GM18519 (cell line): ENCODE measurements around the gene PTPRM.

Experiments used
- ATAC-seq: cut with Tn5 transposase; IDR thresholded peaks from one replicate; pipeline ENCODE4 v1.9.1; 2021; ENCODE audit warnings: mild to moderate bottlenecking, moderate library complexity; ENCODE audit not compliant: unreplicated experiment, low FRiP score

The PTPRM gene

GRCh38 chr18:8242151-8242696 lies 675.1 kb downstream of the PTPRM start:
- no peak for ATAC-seq

- ATAC-seq, result no peak
Observed at GRCh38 chr18:8247700-8248099, 680.6 kb downstream of the PTPRM start.

- no peak for ATAC-seq
Observed at GRCh38 chr18:8248576-8248975, 681.5 kb downstream of the PTPRM start.

- no peak for ATAC-seq
Observed at GRCh38 chr18:8249811-8250210, 682.7 kb downstream of the PTPRM start.

GRCh38 chr18:8252371-8252770 lies 685.3 kb downstream of the PTPRM start:
- ATAC-seq, result no peak

- no peak for ATAC-seq
Observed at GRCh38 chr18:8253944-8254343, 686.8 kb downstream of the PTPRM start.

GRCh38 chr18:8254654-8255053 lies 687.5 kb downstream of the PTPRM start:
- no peak for ATAC-seq

- no peak for ATAC-seq
Observed at GRCh38 chr18:8257851-8258434, 690.8 kb downstream of the PTPRM start.

- ATAC-seq, result no peak
Observed at GRCh38 chr18:8260319-8260718, 693.2 kb downstream of the PTPRM start.

- ATAC-seq, result peak; percentile 72
Observed at GRCh38 chr18:8260827-8261226, 693.7 kb downstream of the PTPRM start.

GRCh38 chr18:8261651-8262091 lies 694.6 kb downstream of the PTPRM start:
- ATAC-seq, result no peak

GRCh38 chr18:8262221-8262620 lies 695.1 kb downstream of the PTPRM start:
- ATAC-seq, result no peak

GRCh38 chr18:8264116-8264515 lies 697.0 kb downstream of the PTPRM start:
- ATAC-seq, result no peak

- no peak for ATAC-seq
Observed at GRCh38 chr18:8264861-8265411, 697.8 kb downstream of the PTPRM start.

GRCh38 chr18:8272254-8272653 lies 705.1 kb downstream of the PTPRM start:
- ATAC-seq, result no peak

GRCh38 chr18:8274370-8274769 lies 707.3 kb downstream of the PTPRM start:
- ATAC-seq, result no peak

GRCh38 chr18:8276406-8276805 lies 709.3 kb downstream of the PTPRM start:
- no peak for ATAC-seq

- no peak for ATAC-seq
Observed at GRCh38 chr18:8277270-8277669, 710.2 kb downstream of the PTPRM start.

GRCh38 chr18:8279346-8279745 lies 712.2 kb downstream of the PTPRM start:
- no peak for ATAC-seq

GRCh38 chr18:8279781-8280330 lies 712.7 kb downstream of the PTPRM start:
- ATAC-seq, result no peak

- ATAC-seq, result no peak
Observed at GRCh38 chr18:8283891-8284585, 716.9 kb downstream of the PTPRM start.
